A549 (cell line): ENCODE data around the gene ABI3BP. TPM values are rescaled to one million over a fixed set of nuclear protein-coding genes. Genes with fewer than 3 reads are reported as not detected.

Experiments used
- ATAC-seq, 2 experiments: fragments of 200-7000 bp in 1 of 2; fragments of >200 bp in 1 of 2; cut with Nextera tagmentation in 1 of 2; cut with Tn5 transposase in 1 of 2; 3 replicates each; pipeline versions ENCODE4 v1.8.0 to v1.9.1; 2018 to 2020; ENCODE audit warnings: mild to moderate bottlenecking in 1 of 2, moderate library complexity in 1 of 2
- CTCF ChIA-PET: fragments of 300-600 bp; sonication (Branson Sonifier 250); formaldehyde crosslinking; extraction: SDS; loops from one replicate; lab custom pipeline; 2021; ENCODE audit warnings: antibody characterized with exemption, inconsistent platforms; lab: Yijun Ruan, JAX
- POLR2A ChIA-PET: fragments of 350-600 bp; formaldehyde crosslinking; extraction: SDS; loops from one replicate; lab custom pipeline; 2021; ENCODE audit warnings: antibody characterized with exemption, inconsistent platforms; lab: Yijun Ruan, JAX
- DNase-seq, 2 experiments: peaks; one replicate each; pipeline versions ENCODE4 v3.0.0 to v3.0.0-alpha.2; 2011 to 2016; ENCODE audit warnings: low read depth in 1 of 2, low spot score in 1 of 2
- FAIRE-seq: peaks from 2 replicates; lab custom pipeline; 2011; peaks lifted over from hg19 to GRCh38; lab: Jason Lieb, UNC
- H3K27ac ChIP-seq, 2 experiments: fragments of >200 bp; sonication (Bioruptor Twin); formaldehyde crosslinking; 3 replicates each; pipeline ENCODE4 v1.5.1; 2016 to 2017
- H3K4me1 ChIP-seq: fragments of >200 bp; sonication (Bioruptor Twin); formaldehyde crosslinking; 3 replicates; pipeline ENCODE4 v1.6.1; 2016
- H3K4me2 ChIP-seq: fragments of >200 bp; sonication (Bioruptor Twin); formaldehyde crosslinking; 3 replicates; pipeline ENCODE4 v1.6.1; 2016
- H3K4me3 ChIP-seq: fragments of >200 bp; sonication (Bioruptor Twin); formaldehyde crosslinking; 3 replicates; pipeline ENCODE4 v1.5.1; 2016
- H3K9me3 ChIP-seq: fragments of >200 bp; sonication (Bioruptor Twin); formaldehyde crosslinking; 3 replicates; pipeline ENCODE4 v1.6.1; 2016
- CBX8 ChIP-seq: fragments of 200-600 bp; sonication (generic); IDR thresholded peaks from 2 replicates; pipeline ENCODE4 v1.6.1; 2016
- CEBPB ChIP-seq, 2 experiments: fragments of >200 bp in 1 of 2; sonication (Bioruptor Twin) in 1 of 2; formaldehyde crosslinking in 1 of 2; IDR thresholded peaks; 2 replicates each; pipeline ENCODE4 v1.6.1; 2012 to 2016
- CHD2 ChIP-seq: fragments of 150-350 bp; IDR thresholded peaks from 2 replicates; pipeline ENCODE4 v1.6.1; 2014; ENCODE audit warnings: low read length; ENCODE audit not compliant: partially characterized antibody
- EHMT2 ChIP-seq: fragments of 200-600 bp; sonication (generic); IDR thresholded peaks from 2 replicates; pipeline ENCODE4 v1.6.1; 2016; ENCODE audit warnings: antibody characterized with exemption, low read depth, mild to moderate bottlenecking, moderate library complexity
- EP300 ChIP-seq, 2 experiments: fragments of >200 bp; sonication (Bioruptor Twin); formaldehyde crosslinking; IDR thresholded peaks; 2 replicates in 1 of 2; 3 replicates in 1 of 2; pipeline ENCODE4 v1.6.1; 2016 to 2017
- ESRRA ChIP-seq: fragments of 150-350 bp; IDR thresholded peaks from 2 replicates; pipeline ENCODE4 v1.6.1; 2014; ENCODE audit warnings: mild to moderate bottlenecking, low read length, borderline replicate concordance
- FOSL2 ChIP-seq, 2 experiments: fragments of 450-650 bp in 1 of 2; fragments of >200 bp in 1 of 2; sonication (Bioruptor Twin) in 1 of 2; formaldehyde crosslinking; IDR thresholded peaks; 2 replicates each; pipeline versions ENCODE4 v1.5.0 to v1.6.1; 2016 to 2020; ENCODE audit warnings: mild to moderate bottlenecking in 1 of 2, moderate library complexity in 1 of 2
- HEYL ChIP-seq: fragments of 250-450 bp; sonication (Bioruptor Pico); IDR thresholded peaks from 2 replicates; pipeline ENCODE4 v1.8.0; 2021; ENCODE audit warnings: mild to moderate bottlenecking, moderate library complexity
- HOXB13 ChIP-seq: fragments of 250-450 bp; sonication (Bioruptor Pico); IDR thresholded peaks from 2 replicates; pipeline ENCODE4 v1.5.0; 2020; ENCODE audit warnings: low read depth, mild to moderate bottlenecking, moderate library complexity
- HOXB5 ChIP-seq: fragments of 250-450 bp; sonication (Bioruptor Pico); IDR thresholded peaks from 2 replicates; pipeline ENCODE4 v1.5.0; 2020; ENCODE audit warnings: mild to moderate bottlenecking, moderate library complexity
- JUN ChIP-seq, 2 experiments: fragments of >200 bp; sonication (Bioruptor Twin); formaldehyde crosslinking; IDR thresholded peaks; 2 replicates in 1 of 2; 3 replicates in 1 of 2; pipeline ENCODE4 v1.6.1; 2016 to 2017
- MAFK ChIP-seq: fragments of 450-650 bp; IDR thresholded peaks from 2 replicates; pipeline ENCODE4 v1.6.1; 2014; ENCODE audit not compliant: partially characterized antibody
- MYC ChIP-seq: IDR thresholded peaks from 2 replicates; pipeline ENCODE4 v1.6.1; 2012; ENCODE audit warnings: mild to moderate bottlenecking, inconsistent platforms, low read length, improper control_type of control experiment, borderline replicate concordance
- NFE2L2 ChIP-seq: fragments of 150-350 bp; conservative IDR thresholded peaks from 2 replicates; pipeline ENCODE4 v1.6.1; 2014; ENCODE audit warnings: low read length
- POLR2A ChIP-seq: IDR thresholded peaks from 2 replicates; pipeline ENCODE4 v1.6.1; 2012; ENCODE audit warnings: mild to moderate bottlenecking, low read length
- RAD21 ChIP-seq, 2 experiments: fragments of >200 bp in 1 of 2; sonication (Bioruptor Twin) in 1 of 2; formaldehyde crosslinking in 1 of 2; IDR thresholded peaks in 1 of 2; conservative IDR thresholded peaks in 1 of 2; 2 replicates in 1 of 2; 3 replicates in 1 of 2; pipeline ENCODE4 v1.6.1; 2012 to 2018; ENCODE audit warnings: inconsistent platforms in 1 of 2
- RARB ChIP-seq: fragments of 250-450 bp; sonication (Bioruptor Pico); IDR thresholded peaks from 2 replicates; pipeline ENCODE4 v1.8.0; 2021; ENCODE audit warnings: mild to moderate bottlenecking, moderate library complexity
- RCOR1 ChIP-seq: fragments of 150-350 bp; IDR thresholded peaks from 2 replicates; pipeline ENCODE4 v1.6.1; 2014; ENCODE audit warnings: antibody characterized with exemption, low read length, low read depth
- RFX5 ChIP-seq: fragments of 450-650 bp; IDR thresholded peaks from 2 replicates; pipeline ENCODE4 v1.7.1; 2014; ENCODE audit warnings: antibody characterized with exemption, mild to moderate bottlenecking, moderate library complexity
- RNF2 ChIP-seq: fragments of 200-600 bp; sonication (generic); IDR thresholded peaks from 2 replicates; pipeline ENCODE4 v1.6.1; 2016; ENCODE audit warnings: low read depth, mild to moderate bottlenecking, antibody characterized with exemption, moderate library complexity, borderline replicate concordance
- SMC3 ChIP-seq: fragments of >200 bp; sonication (Bioruptor Twin); formaldehyde crosslinking; IDR thresholded peaks from 3 replicates; pipeline ENCODE4 v1.6.1; 2018; ENCODE audit warnings: inconsistent platforms
- ZNF302 ChIP-seq: fragments of 250-450 bp; sonication (Bioruptor Pico); IDR thresholded peaks from 2 replicates; pipeline ENCODE4 v1.9.0; 2021; ENCODE audit warnings: inconsistent platforms, mild to moderate bottlenecking, moderate library complexity
- WGBS: methylation state at CpG from one replicate; pipeline ENCODE4 v1.1.6; 2017; ENCODE audit errors: missing lambda C conversion rate; 5-methylcytosine and 5-hydroxymethylcytosine counted together
- polyA plus RNA-seq, 4 experiments: library from polyadenylated mRNA; depleted of rRNA in 3 of 4; stranded (reverse); fragments of >200 nt; fragmentation: RNase III in 1 of 4; extraction: RNeasy Plus Mini Kit Qiagen cat#74134 plus additional on column Dnase treatment in 1 of 4; gene quantifications; 2 replicates in 3 of 4; 3 replicates in 1 of 4; pipeline ENCODE4 v1.2.3, GENCODE V29; 2011 to 2017
- TF ChIP-seq, protein P1 (sequence below): fragments of 150-350 bp; IDR thresholded peaks from 2 replicates; pipeline ENCODE4 v1.6.1; 2014; ENCODE audit warnings: low read depth, mild to moderate bottlenecking, low read length
- TF ChIP-seq, protein P2 (sequence below): fragments of >200 bp; sonication (Bioruptor Twin); formaldehyde crosslinking; IDR thresholded peaks from 2 replicates; pipeline ENCODE4 v1.6.1; 2016
- TF ChIP-seq, protein P3 (sequence below): fragments of 250-450 bp; sonication (Bioruptor Pico); IDR thresholded peaks from 2 replicates; pipeline ENCODE4 v1.5.0; 2020; ENCODE audit warnings: low read depth, mild to moderate bottlenecking, moderate library complexity
- TF ChIP-seq, protein P4 (sequence below): IDR thresholded peaks from 2 replicates; pipeline ENCODE4 v1.6.1; 2012; ENCODE audit warnings: low read depth, borderline replicate concordance
- TF ChIP-seq, protein P5 (sequence below): IDR thresholded peaks from 2 replicates; pipeline ENCODE4 v1.6.1; 2012
- TF ChIP-seq, protein P6 (sequence below): IDR thresholded peaks from 2 replicates; pipeline ENCODE4 v1.6.1; 2012
- TF ChIP-seq, protein P7 (sequence below): fragments of 250-450 bp; sonication (Bioruptor Pico); IDR thresholded peaks from 2 replicates; pipeline ENCODE4 v1.5.0; 2021; ENCODE audit warnings: mild to moderate bottlenecking, moderate library complexity, borderline replicate concordance
- TF ChIP-seq, protein P8 (sequence below): fragments of 450-650 bp; IDR thresholded peaks from 2 replicates; pipeline ENCODE4 v1.6.1; 2014; ENCODE audit warnings: antibody characterized with exemption

ABI3BP gene
- polyA plus RNA-seq, 2 of the 4 experiments (the other 2 are of a cell fraction): 1.3 to 1.8 TPM

DNA sequence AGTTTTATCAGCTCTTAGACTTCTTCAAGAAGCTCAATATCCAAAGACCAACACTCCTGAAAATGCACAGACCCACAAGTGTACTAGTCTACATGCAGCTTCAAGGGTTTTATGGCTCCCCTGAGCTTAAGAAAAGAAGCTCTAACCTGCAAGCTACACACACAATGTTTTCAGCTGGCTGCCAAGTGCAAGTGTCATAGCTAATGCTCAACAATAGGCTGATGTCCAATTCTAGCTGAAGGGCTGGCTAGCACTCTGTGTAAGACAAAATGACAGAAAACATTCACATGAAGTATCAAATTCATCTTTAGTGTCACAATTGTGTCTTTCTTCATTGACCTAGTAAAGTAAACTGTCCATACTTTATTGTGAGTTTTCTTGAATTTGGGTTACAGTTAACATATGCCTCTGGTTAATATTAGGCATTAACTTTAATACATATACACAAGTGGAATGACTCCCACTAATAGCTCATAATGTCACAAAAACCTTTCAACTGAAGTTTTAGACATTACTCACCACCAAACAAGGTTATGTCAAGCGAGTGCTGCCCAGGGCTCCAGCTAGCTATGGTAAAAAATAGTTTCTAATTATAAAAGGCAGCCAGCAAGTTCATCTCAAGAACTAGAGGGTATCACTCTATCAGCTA lies 15.1 kb downstream of the ABI3BP start:
- Histone ChIP-seq H3K4me1 (peaks cover 9% of the 10 kb centered on the region), H3K9me3 (no peaks in the 10 kb centered on the region), H3K4me2 (no peak overlapping the region), H3K27ac (no peak overlapping the region), H3K4me3 (no peak overlapping the region)
- ATAC-seq (no peak), FAIRE-seq (peak; percentile 72), DNase-seq (no peak)
- WGBS: 56% methylated on average over 1 of the region's 1 CpG
- ChIA-PET CTCF (no interaction called here), POLR2A (interaction anchor here (1.2 kb wide), 1 partner anchor 15 kb away, joined by 3 read pairs; the partner anchor contains the start of gene ABI3BP)
- TF ChIP-seq NFE2L2 (no peak), MYC (no peak), MAFK (no peak), HEYL (no peak), EP300 (IDR thresholded peaks at IDR 0.05) (no peak), HOXB13 (CRISPR knock-in tag) (no peak), POLR2A (no peak), ESRRA (no peak), CBX8 (no peak)
- TF ChIP-seq, protein P1, sequence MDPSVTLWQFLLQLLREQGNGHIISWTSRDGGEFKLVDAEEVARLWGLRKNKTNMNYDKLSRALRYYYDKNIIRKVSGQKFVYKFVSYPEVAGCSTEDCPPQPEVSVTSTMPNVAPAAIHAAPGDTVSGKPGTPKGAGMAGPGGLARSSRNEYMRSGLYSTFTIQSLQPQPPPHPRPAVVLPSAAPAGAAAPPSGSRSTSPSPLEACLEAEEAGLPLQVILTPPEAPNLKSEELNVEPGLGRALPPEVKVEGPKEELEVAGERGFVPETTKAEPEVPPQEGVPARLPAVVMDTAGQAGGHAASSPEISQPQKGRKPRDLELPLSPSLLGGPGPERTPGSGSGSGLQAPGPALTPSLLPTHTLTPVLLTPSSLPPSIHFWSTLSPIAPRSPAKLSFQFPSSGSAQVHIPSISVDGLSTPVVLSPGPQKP: no peak
- TF ChIP-seq, protein P2, sequence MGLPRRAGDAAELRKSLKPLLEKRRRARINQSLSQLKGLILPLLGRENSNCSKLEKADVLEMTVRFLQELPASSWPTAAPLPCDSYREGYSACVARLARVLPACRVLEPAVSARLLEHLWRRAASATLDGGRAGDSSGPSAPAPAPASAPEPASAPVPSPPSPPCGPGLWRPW: no peak
- TF ChIP-seq, protein P3, sequence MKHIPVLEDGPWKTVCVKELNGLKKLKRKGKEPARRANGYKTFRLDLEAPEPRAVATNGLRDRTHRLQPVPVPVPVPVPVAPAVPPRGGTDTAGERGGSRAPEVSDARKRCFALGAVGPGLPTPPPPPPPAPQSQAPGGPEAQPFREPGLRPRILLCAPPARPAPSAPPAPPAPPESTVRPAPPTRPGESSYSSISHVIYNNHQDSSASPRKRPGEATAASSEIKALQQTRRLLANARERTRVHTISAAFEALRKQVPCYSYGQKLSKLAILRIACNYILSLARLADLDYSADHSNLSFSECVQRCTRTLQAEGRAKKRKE (CRISPR knock-in tag): no peak
- TF ChIP-seq, protein P4, sequence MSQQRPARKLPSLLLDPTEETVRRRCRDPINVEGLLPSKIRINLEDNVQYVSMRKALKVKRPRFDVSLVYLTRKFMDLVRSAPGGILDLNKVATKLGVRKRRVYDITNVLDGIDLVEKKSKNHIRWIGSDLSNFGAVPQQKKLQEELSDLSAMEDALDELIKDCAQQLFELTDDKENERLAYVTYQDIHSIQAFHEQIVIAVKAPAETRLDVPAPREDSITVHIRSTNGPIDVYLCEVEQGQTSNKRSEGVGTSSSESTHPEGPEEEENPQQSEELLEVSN: no peak
- TF ChIP-seq, protein P5, sequence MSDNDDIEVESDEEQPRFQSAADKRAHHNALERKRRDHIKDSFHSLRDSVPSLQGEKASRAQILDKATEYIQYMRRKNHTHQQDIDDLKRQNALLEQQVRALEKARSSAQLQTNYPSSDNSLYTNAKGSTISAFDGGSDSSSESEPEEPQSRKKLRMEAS: no peak

DNA sequence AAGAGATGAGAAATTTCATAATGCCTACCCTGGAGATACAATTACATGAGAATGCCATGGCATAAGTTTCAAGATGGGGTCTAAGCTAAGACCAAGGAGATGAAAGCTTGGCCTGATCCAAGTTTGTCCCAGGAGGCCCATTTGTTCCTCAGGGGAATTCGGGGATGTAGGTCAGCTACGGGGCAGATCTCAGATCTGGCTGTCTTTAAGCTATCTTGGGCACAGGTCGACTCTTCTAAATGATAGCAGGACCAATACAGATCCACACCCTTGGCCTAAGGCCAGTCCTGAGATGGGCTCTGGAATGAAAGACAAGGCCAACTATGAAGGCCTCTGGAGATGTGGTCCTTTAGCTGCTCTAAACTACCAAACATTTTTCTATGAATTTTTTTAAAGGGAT lies 16.6 kb downstream of the ABI3BP start:
- ChIA-PET CTCF (interaction anchor here (1.3 to 1.4 kb wide), 2 partner anchors 12 to 38 kb away, joined by 3 to 4 read pairs; no protein-coding TSS in a partner anchor), POLR2A (no interaction called here)
- Histone ChIP-seq H3K4me1 (peaks cover 21% of the 10 kb centered on the region), H3K4me3 (no peak overlapping the region), H3K4me2 (no peak overlapping the region), H3K27ac (no peak overlapping the region), H3K9me3 (no peaks in the 10 kb centered on the region)
- FAIRE-seq: no peak
- ATAC-seq: no peak
- 51% methylated on average over 3 of the region's 3 CpGs for WGBS
- DNase-seq: no peak
- TF ChIP-seq RCOR1 (no peak), JUN (IDR thresholded peaks at IDR 0.05) (no peak), ESRRA (no peak), HOXB5 (CRISPR knock-in tag) (no peak), RNF2 (no peak), RARB (CRISPR knock-in tag) (no peak), RAD21 (conservative IDR thresholded peaks at IDR 0.05 in 1 of 2, IDR thresholded peaks at IDR 0.05 in 1 of 2) (no peak), RFX5 (no peak), MAFK (no peak), ZNF302 (CRISPR knock-in tag) (no peak), CHD2 (no peak), CEBPB (IDR thresholded peaks at IDR 0.05) (no peak), SMC3 (no peak), FOSL2 (IDR thresholded peaks at IDR 0.05) (no peak), FOSL2 (CRISPR knock-in tag; IDR thresholded peaks at IDR 0.05) (no peak), EHMT2 (no peak)
- TF ChIP-seq, protein P6, sequence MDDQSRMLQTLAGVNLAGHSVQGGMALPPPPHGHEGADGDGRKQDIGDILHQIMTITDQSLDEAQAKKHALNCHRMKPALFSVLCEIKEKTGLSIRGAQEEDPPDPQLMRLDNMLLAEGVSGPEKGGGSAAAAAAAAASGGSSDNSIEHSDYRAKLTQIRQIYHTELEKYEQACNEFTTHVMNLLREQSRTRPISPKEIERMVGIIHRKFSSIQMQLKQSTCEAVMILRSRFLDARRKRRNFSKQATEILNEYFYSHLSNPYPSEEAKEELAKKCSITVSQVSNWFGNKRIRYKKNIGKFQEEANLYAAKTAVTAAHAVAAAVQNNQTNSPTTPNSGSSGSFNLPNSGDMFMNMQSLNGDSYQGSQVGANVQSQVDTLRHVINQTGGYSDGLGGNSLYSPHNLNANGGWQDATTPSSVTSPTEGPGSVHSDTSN: no peak
- TF ChIP-seq, protein P5: no peak
- TF ChIP-seq, protein P7, sequence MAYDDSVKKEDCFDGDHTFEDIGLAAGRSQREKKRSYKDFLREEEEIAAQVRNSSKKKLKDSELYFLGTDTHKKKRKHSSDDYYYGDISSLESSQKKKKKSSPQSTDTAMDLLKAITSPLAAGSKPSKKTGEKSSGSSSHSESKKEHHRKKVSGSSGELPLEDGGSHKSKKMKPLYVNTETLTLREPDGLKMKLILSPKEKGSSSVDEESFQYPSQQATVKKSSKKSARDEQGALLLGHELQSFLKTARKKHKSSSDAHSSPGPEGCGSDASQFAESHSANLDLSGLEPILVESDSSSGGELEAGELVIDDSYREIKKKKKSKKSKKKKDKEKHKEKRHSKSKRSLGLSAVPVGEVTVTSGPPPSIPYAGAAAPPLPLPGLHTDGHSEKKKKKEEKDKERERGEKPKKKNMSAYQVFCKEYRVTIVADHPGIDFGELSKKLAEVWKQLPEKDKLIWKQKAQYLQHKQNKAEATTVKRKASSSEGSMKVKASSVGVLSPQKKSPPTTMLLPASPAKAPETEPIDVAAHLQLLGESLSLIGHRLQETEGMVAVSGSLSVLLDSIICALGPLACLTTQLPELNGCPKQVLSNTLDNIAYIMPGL: no peak
- TF ChIP-seq, protein P8, sequence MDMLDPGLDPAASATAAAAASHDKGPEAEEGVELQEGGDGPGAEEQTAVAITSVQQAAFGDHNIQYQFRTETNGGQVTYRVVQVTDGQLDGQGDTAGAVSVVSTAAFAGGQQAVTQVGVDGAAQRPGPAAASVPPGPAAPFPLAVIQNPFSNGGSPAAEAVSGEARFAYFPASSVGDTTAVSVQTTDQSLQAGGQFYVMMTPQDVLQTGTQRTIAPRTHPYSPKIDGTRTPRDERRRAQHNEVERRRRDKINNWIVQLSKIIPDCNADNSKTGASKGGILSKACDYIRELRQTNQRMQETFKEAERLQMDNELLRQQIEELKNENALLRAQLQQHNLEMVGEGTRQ: no peak
